Stimulated activated CD4-positive, alpha-beta T cell treated with anti-CD3 and anti-CD28 coated beads, Interleukin-1b, Interleukin-23, amount 100 ng/mL, for 48 hours (primary cell): ENCODE measurements around the gene RABEP2.
A peak's percentile ranks its signal among the peaks of the same experiment; 100 is the strongest.
"Not testable (repeated sequence)": the region's sequence is repeated elsewhere in the genome, so short reads cannot be mapped to it uniquely, and the experiment has no call there.

Experiments
- DNase-seq: peaks from one replicate; pipeline ENCODE4 v3.0.0-alpha.2; 2020

RABEP2 gene

DNA sequence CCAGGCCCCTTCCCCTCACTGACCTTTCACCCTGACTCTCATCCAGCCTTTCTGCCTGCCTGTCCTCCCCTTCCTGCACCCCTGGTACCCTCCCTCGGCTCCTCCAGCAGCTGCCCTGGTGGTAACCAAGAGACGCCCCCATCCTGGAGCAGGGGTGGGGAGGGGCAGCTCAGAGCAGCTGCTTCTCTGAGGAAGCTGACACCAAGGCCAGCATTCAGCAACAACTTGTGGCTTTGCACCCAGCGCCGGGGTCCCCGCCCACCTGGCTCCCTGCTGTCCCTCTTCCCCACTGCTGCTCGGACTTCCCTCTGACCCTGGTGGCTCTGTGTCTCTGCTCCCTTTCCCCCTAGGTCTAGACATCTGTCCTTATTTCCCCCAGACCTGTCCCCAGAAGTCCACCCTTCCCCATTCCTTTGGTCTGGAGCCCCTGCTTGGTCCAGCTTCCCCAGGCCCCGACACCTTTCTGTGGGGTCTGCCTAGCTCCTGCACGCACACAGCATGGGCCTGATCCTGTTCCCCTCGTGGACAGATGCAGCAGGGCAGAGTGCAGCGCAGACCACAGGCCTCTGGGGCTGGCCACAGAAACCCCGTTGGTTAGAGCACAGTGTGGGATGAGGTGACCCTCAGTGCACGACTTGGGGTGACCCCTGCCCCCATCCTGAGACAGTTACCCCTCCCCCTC is 47.9 kb downstream of the RABEP2 start:
- DNase-seq = no peak

- DNase-seq = no peak
Measured at GRCh38 chr16:28876019-28876659, 48.9 kb downstream of the RABEP2 start.

- no peak for DNase-seq
Measured at GRCh38 chr16:28875134-28876018, 49.7 kb downstream of the RABEP2 start.

- no peak for DNase-seq
Measured at GRCh38 chr16:28874406-28874805, 50.6 kb downstream of the RABEP2 start.

GRCh38 chr16:28873543-28874201 is 51.4 kb downstream of the RABEP2 start:
- DNase-seq = peak; percentile 58

GRCh38 chr16:28872952-28873351 is 52.1 kb downstream of the RABEP2 start:
- no peak for DNase-seq

DNA sequence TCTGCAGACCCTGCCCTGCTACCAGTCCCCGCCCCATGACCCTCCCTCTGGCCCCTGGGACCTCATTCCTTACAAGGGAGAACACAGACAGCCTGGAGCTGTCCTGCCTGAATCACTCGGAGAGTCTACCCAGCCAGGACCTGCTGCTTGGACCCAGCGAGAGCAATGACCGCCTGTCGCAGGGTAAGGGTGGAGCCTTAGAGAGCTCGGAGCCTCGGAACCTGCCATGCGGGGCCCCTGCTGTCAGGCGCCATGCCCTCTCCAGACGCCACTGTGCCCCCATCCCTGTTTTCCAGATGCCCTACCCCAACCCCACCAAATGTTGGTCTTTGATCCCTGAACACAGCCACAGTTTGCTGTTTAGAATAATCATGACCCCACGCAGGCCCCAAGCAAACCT is 55.8 kb downstream of the RABEP2 start:
- DNase-seq = no peak

GRCh38 chr16:28867646-28868045 is 57.4 kb downstream of the RABEP2 start:
- DNase-seq = not testable (repeated sequence)

DNA sequence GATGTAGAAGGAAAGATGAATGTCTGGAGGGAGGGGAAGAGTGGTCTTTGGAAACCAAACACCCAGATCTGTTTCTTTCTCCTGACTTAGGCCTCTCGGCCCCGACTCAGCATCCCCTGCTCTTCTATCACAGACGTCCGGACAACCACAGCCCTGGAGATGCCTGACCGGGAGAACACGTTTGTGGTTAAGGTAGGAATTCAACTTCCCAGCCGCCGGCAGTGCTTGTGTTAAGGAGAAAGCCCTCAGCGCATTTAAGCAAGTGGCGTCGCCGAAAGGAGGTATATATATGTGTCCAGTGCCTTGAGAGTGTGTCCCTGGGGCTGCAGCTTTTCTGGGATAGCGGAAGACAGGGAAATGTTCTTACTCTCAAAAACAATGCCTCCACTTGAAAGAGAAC is 57.8 kb downstream of the RABEP2 start:
- DNase-seq = no peak

GRCh38 chr16:28866454-28866804 is 58.6 kb downstream of the RABEP2 start:
- DNase-seq = no peak

- DNase-seq = no peak
Measured at GRCh38 chr16:28865722-28866453, 59.1 kb downstream of the RABEP2 start.

DNA sequence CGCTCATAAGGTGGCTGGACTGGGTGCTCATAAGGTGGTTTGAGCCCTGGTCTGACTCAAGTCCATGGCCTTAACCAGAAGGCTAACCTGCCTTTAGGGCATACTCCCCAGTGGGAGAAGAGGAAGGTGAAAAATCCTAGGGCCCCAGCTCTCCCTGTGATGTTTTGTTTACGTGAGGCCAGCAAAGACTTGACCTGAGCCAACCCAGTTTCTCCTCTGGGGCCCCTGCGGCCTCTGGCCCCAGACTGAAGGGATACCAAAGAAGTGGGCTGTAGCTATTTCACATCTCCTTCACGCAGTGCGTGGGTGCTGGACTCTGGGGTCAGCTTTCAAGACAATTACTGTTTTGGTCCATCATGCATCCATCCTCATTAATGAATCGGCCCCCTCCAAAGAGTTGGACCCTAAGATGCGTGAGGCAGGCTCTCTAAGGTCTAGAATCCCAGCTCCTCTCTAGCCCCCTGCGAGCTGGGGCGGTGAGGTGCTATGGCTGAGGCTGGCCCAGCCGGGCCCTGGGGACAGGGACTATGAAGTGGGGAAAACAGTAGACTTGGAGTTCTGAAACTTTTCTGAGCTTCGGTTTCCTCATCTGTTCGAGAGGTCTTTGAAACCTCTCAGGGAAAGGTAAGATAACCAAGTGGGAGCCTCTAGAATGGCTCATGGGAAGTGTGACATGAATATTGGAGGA is 59.9 kb downstream of the RABEP2 start:
- no peak for DNase-seq

DNA sequence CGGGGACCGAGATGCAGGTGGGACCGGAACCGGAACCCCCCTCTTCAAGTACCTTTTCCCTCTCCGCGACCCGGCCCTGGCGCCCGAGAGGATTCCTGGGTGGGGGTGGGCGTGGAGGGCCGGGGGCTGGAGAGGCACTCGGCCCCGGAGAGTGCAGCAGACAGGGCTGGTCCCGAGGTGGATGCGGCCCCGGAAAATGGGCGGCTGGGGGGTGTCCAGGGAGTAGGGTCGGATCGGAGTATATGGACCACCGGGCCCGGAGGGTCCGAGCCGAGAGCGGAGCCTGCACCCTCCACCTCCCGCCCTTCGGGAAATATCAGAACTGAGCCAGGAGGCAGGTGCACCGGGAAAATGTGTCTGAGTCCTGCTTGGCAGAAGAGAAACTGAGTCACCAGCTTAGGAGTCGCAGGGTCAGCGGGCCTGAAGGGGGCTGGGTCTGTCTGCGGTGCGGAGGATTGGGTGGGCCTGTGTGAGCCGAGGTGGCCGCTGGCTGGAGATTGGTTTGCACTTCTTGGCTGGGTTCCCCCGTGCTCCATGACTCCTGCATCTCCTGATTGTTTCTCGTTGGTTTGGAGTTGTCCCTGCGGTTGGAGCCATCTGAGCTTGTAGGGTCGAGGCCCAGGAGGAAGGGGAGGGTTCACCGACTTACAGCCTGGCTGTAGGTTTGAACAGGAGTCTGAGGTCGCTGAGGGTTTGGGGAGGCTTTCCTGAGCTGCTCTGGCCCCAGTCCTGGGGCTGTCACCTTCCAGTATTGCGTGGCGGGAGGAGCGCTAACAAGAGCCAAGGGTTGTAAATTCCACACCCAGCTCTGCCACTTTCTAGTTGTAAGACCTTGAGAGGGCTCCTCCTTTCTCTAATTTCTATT is 60.9 kb downstream of the RABEP2 start:
- no peak for DNase-seq

- no peak for DNase-seq
Measured at GRCh38 chr16:28859326-28859725, 65.7 kb downstream of the RABEP2 start.

- no peak for DNase-seq
Measured at GRCh38 chr16:28858421-28858820, 66.6 kb downstream of the RABEP2 start.
